HL-60 (cell line): ENCODE data around the gene TNC.

Experiments used
- DNase-seq, 2 experiments: peaks; one replicate each; pipeline ENCODE4 v3.0.0-alpha.2; 2010 to 2020; ENCODE audit warnings: low read depth in 1 of 2, low spot score in 1 of 2
- H3K27ac ChIP-seq: fragments of 250-450 bp; sonication (Bioruptor Pico); replicated peaks from 2 replicates; pipeline ENCODE4 v1.5.1; 2020; ENCODE audit warnings: mild to moderate bottlenecking, moderate library complexity
- H3K27me3 ChIP-seq: fragments of 250-450 bp; sonication (Bioruptor Pico); 2 replicates; pipeline ENCODE4 v1.5.1; 2021; ENCODE audit warnings: mild to moderate bottlenecking, moderate library complexity; ENCODE audit not compliant: insufficient read depth, poor library complexity, severe bottlenecking
- H3K4me3 ChIP-seq: replicated peaks from 2 replicates; pipeline ENCODE4 v1.5.1; 2011; ENCODE audit warnings: mild to moderate bottlenecking, control low read depth, low read length; ENCODE audit not compliant: insufficient read depth
- GABPA ChIP-seq: IDR thresholded peaks from 2 replicates; pipeline ENCODE4 v1.6.1; 2012; ENCODE audit warnings: low read depth
- POLR2AphosphoS5 ChIP-seq: IDR thresholded peaks from 2 replicates; pipeline ENCODE4 v1.6.1; 2012; ENCODE audit warnings: low read depth
- SPI1 ChIP-seq: IDR thresholded peaks from 2 replicates; pipeline ENCODE4 v1.6.1; 2012; ENCODE audit warnings: low read depth, mild to moderate bottlenecking, borderline replicate concordance
- TF ChIP-seq, protein P1 (sequence below): IDR thresholded peaks from one replicate; pipeline ENCODE4 v1.5.1; 2011; ENCODE audit warnings: low read length, control low read depth, inconsistent platforms; ENCODE audit not compliant: insufficient read depth
- TF ChIP-seq, protein P2 (sequence below): IDR thresholded peaks from 2 replicates; pipeline ENCODE4 v1.6.1; 2012; ENCODE audit warnings: low read depth; ENCODE audit not compliant: insufficient replicate concordance

Gene TNC

DNA sequence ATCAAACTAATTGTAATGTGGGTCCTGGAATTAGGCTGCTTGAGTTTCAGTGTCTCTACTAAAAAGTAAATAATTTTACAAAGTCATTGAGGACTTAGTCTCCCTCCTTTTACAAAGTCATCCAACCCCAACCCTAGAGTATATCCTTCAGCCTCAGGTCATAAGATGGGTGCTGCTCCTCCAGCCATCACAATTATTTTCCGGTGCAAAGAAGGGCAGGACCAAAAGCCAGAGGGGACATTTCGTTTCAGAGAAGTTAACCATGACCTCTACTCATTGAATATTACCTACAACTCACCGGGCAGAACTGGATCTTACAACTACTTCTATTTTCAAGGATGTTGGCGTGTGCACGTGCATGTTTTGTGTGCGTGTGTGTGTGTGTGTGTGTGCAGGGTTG, 127.1 kb downstream of the TNC start:
- Histone ChIP-seq H3K27me3 (no peaks in the 10 kb centered on the region), H3K4me3 (no peak overlapping the region), H3K27ac (no peak overlapping the region)
- TF ChIP-seq POLR2AphosphoS5, result no peak
- DNase-seq, result no peak

DNA sequence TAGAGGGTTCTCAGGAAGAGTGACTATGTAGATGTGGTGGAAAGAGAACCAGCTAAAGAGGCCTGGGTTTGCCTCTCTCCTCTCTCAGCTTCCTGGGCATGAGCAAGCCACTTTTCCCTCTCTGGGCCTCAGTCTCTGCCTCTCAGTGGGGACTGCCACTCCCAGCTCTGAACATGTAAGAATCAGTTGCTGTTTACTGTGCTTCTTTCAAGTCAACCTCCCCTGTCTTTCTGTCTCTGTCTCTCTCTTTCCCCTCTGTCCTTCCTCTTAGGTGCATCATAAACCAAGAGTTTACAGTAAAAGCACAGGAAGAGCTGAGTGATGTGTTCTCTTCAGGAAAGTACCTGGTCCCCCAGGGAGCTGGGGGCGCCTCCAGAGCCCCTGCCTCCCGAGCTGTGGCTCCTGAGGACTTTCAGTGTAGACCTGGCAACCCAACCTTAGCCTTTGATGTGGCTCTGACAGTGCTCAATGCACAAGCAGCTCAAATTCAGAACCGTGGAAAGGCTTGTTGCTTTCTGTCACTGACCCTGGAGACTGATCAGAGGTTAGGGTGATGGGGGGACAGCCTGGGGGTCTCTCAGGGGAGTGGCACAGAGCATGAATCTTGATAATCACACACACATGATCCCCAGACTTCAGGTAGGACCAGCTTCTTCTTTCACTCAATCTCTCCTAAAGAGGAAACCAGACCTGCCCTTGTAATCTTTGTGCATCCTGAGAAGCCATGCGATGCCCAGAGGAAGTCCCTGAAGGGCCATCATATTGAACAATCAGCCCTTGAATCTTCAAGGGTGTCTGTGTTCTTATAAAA, 128.2 kb downstream of the TNC start:
- DNase-seq, result no peak
- TF ChIP-seq SPI1 (no peak), POLR2AphosphoS5 (no peak), GABPA (no peak)
- TF ChIP-seq, protein P1, sequence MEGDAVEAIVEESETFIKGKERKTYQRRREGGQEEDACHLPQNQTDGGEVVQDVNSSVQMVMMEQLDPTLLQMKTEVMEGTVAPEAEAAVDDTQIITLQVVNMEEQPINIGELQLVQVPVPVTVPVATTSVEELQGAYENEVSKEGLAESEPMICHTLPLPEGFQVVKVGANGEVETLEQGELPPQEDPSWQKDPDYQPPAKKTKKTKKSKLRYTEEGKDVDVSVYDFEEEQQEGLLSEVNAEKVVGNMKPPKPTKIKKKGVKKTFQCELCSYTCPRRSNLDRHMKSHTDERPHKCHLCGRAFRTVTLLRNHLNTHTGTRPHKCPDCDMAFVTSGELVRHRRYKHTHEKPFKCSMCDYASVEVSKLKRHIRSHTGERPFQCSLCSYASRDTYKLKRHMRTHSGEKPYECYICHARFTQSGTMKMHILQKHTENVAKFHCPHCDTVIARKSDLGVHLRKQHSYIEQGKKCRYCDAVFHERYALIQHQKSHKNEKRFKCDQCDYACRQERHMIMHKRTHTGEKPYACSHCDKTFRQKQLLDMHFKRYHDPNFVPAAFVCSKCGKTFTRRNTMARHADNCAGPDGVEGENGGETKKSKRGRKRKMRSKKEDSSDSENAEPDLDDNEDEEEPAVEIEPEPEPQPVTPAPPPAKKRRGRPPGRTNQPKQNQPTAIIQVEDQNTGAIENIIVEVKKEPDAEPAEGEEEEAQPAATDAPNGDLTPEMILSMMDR, result no peak
- TF ChIP-seq, protein P2, sequence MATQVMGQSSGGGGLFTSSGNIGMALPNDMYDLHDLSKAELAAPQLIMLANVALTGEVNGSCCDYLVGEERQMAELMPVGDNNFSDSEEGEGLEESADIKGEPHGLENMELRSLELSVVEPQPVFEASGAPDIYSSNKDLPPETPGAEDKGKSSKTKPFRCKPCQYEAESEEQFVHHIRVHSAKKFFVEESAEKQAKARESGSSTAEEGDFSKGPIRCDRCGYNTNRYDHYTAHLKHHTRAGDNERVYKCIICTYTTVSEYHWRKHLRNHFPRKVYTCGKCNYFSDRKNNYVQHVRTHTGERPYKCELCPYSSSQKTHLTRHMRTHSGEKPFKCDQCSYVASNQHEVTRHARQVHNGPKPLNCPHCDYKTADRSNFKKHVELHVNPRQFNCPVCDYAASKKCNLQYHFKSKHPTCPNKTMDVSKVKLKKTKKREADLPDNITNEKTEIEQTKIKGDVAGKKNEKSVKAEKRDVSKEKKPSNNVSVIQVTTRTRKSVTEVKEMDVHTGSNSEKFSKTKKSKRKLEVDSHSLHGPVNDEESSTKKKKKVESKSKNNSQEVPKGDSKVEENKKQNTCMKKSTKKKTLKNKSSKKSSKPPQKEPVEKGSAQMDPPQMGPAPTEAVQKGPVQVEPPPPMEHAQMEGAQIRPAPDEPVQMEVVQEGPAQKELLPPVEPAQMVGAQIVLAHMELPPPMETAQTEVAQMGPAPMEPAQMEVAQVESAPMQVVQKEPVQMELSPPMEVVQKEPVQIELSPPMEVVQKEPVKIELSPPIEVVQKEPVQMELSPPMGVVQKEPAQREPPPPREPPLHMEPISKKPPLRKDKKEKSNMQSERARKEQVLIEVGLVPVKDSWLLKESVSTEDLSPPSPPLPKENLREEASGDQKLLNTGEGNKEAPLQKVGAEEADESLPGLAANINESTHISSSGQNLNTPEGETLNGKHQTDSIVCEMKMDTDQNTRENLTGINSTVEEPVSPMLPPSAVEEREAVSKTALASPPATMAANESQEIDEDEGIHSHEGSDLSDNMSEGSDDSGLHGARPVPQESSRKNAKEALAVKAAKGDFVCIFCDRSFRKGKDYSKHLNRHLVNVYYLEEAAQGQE, result no peak
- H3K4me3 ChIP-seq, result no peak overlapping the region
- 0 out of 2 replicates have a peak overlapping the region, but pooled peaks have one; percentile 4 for H3K27ac ChIP-seq
- H3K27me3 ChIP-seq, result no peaks in the 10 kb centered on the region

DNA sequence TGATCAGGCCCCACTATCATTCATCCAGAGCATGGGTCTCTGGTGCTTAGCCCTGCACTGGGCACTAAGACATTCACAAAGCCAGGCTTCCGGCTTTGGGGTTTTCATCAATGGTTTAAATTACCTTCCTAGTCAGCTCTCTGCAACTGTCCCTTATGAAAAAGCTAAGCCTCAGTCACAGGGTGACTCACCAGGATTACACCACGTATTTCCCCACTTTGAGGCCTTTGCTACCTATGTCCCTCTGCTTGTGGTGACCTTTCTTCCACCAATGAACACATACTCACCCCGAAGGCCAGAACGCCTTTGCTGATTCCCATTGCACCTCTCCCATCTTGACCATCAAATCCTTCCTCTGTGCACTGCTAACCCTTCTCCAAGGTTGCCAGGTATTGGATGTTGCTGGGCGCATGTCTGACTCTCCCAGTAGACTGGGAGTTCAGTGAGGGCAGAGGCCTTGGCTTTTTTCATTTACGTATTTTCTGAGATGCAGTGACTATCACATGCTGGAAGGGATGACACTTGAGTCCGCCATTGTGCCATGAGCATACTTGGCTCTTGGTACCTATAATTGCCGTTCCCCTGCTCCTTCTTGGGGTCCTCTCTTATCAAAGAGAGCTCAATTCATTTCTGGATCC, 128.9 kb downstream of the TNC start:
- Histone ChIP-seq H3K27me3 (no peaks in the 10 kb centered on the region), H3K27ac (0 out of 2 replicates have a peak overlapping the region, but pooled peaks have one; percentile 20), H3K4me3 (no peak overlapping the region)
- TF ChIP-seq GABPA, result no peak
- TF ChIP-seq, protein P1, result no peak
- no peak for TF ChIP-seq SPI1
- no peak for TF ChIP-seq POLR2AphosphoS5
- TF ChIP-seq, protein P2, result no peak
- DNase-seq, result peak; percentile 57 to 62

DNA sequence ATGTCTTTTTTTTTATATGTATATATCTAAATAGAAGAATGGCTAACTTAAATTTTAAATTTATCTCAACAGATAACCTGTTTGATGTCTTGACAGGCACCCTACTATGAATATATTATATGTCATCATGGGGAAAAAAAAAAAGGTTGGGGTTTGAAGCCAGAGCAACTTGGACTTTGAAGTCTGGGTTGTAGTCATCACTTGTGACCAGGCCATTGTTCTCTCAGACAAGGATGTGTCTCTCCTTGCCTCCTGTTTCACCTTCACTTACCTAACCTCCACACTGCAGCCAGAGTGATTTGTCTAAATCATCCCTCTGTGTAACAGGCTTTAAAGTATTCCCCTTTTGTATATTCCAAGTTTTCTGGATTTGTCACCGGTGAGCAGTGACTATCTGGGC, 130.8 kb downstream of the TNC start:
- H3K27me3 ChIP-seq, result no peaks in the 10 kb centered on the region
- H3K4me3 ChIP-seq, result no peak overlapping the region
- DNase-seq, result no peak
- TF ChIP-seq GABPA (no peak), POLR2AphosphoS5 (no peak), SPI1 (no peak)
- TF ChIP-seq, protein P2, result no peak
- TF ChIP-seq, protein P1, result no peak
- no peak overlapping the region for H3K27ac ChIP-seq
